IMR-90 (cell line): ENCODE measurements around the gene VAMP3. TPM values are rescaled to one million over a fixed set of nuclear protein-coding genes. Genes with fewer than 3 reads are reported as not detected.

Source experiments
- polyA plus RNA-seq, 3 experiments: library from polyadenylated mRNA; depleted of rRNA; stranded (reverse); fragments of >200 nt; gene quantifications; 2 replicates each; pipeline ENCODE4 v1.2.3, GENCODE V29; 2012; ENCODE audit warnings: low replicate concordance in 1 of 3
- total RNA-seq: library from RNA; depleted of rRNA; stranded (reverse); fragments of >200 nt; gene quantifications from 2 replicates; pipeline ENCODE4 v1.2.3, GENCODE V29; 2012; rRNA removed

VAMP3 gene
- total and polyA plus RNA-seq, 2 of the 4 experiments (the other 2 are of a cell fraction), result 99.1 to 354 TPM

Other genes with a start within 250 kb of the VAMP3 start
- 3.4 and 3.6 TPM in 2 replicates for gene PER3, start 13.0 kb downstream of the VAMP3 start, total RNA-seq
- 4.2 and 4.8 TPM in 2 replicates for gene PER3, start 13.0 kb downstream of the VAMP3 start, polyA plus RNA-seq (2012; rRNA removed)
- not detected in 2 replicates for gene UTS2, start 81.8 kb downstream of the VAMP3 start, total RNA-seq
- not detected in 2 replicates for gene UTS2, start 81.8 kb downstream of the VAMP3 start, polyA plus RNA-seq (2012; rRNA removed)
- 0.56 and 0.72 TPM in 2 replicates for gene TNFRSF9, start 169.5 kb downstream of the VAMP3 start, total RNA-seq
- gene TNFRSF9, start 169.5 kb downstream of the VAMP3 start, polyA plus RNA-seq (2012; rRNA removed), result 0.43 and 0.56 TPM in 2 replicates
- gene PARK7, start 190.4 kb downstream of the VAMP3 start, total RNA-seq, result 207 and 384 TPM in 2 replicates
- 348 and 357 TPM in 2 replicates for gene PARK7, start 190.4 kb downstream of the VAMP3 start, polyA plus RNA-seq (2012; rRNA removed)